ENCODE results near the gene WT1.

DNA sequence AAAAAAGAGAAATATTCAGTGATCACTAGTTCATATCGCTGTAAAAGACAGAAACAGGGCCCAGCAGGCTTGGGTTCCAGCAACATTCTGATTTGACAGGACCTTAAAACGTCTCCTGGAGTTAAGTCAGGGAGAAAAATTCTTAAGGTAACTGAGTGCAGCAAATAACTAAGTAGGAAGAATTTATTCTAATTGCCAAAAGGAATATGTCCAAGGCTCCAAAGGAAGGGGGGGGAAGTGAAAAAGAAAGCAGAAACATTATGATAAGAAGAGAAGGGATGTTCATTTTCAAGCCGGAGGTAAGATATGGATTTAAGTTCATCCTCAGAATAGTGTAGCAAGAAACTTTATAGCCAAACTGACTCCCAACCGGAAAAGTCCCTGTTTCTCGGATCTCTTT, 90.4 kb downstream of the WT1 start:
- TF ChIP-seq, protein P1, sequence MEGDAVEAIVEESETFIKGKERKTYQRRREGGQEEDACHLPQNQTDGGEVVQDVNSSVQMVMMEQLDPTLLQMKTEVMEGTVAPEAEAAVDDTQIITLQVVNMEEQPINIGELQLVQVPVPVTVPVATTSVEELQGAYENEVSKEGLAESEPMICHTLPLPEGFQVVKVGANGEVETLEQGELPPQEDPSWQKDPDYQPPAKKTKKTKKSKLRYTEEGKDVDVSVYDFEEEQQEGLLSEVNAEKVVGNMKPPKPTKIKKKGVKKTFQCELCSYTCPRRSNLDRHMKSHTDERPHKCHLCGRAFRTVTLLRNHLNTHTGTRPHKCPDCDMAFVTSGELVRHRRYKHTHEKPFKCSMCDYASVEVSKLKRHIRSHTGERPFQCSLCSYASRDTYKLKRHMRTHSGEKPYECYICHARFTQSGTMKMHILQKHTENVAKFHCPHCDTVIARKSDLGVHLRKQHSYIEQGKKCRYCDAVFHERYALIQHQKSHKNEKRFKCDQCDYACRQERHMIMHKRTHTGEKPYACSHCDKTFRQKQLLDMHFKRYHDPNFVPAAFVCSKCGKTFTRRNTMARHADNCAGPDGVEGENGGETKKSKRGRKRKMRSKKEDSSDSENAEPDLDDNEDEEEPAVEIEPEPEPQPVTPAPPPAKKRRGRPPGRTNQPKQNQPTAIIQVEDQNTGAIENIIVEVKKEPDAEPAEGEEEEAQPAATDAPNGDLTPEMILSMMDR (IDR thresholded peaks at IDR 0.05; ENCODE audit: low read depth, low read length) = no peak
- no peak for TF ChIP-seq EZH2phosphoT487 (IDR thresholded peaks at IDR 0.05; ENCODE audit: low read depth)

Data from OCI-LY3 (cell line).